ENCODE data around the gene INSR. TPM values are rescaled to one million over a fixed set of nuclear protein-coding genes. Genes with fewer than 3 reads are reported as not detected.

Gene INSR
- total and polyA plus RNA-seq, 2 donors from 2014 or later: 15.5 to 50.4 TPM

- H3K36me3 ChIP-seq (ENCODE audit: control insufficient read depth in 2 of 3, insufficient read depth in 3 of 3, low read length in 3 of 3): peaks cover 42 to 61% (median 52%) of the 10 kb centered on the region in 3 donors
- no peaks in the 10 kb centered on the region for H3K4me1 ChIP-seq (ENCODE audit: control insufficient read depth in 2 of 3, insufficient read depth in 2 of 3, low read depth in 1 of 3, low read length in 3 of 3)
- no peak overlapping the region for H3K27ac ChIP-seq (ENCODE audit: low read depth in 2 of 2, low read length in 2 of 2)
- intact Hi-C loops (cut with DNase I): no loop called here
- peak overlapping the region in 1 of 3 donors; percentile 20 for H3K4me3 ChIP-seq (ENCODE audit: low read length in 3 of 3)
- no peak overlapping the region for H3K9ac ChIP-seq (ENCODE audit: low read length in 3 of 3)
- TF ChIP-seq, protein P1, sequence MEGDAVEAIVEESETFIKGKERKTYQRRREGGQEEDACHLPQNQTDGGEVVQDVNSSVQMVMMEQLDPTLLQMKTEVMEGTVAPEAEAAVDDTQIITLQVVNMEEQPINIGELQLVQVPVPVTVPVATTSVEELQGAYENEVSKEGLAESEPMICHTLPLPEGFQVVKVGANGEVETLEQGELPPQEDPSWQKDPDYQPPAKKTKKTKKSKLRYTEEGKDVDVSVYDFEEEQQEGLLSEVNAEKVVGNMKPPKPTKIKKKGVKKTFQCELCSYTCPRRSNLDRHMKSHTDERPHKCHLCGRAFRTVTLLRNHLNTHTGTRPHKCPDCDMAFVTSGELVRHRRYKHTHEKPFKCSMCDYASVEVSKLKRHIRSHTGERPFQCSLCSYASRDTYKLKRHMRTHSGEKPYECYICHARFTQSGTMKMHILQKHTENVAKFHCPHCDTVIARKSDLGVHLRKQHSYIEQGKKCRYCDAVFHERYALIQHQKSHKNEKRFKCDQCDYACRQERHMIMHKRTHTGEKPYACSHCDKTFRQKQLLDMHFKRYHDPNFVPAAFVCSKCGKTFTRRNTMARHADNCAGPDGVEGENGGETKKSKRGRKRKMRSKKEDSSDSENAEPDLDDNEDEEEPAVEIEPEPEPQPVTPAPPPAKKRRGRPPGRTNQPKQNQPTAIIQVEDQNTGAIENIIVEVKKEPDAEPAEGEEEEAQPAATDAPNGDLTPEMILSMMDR (IDR thresholded peaks at IDR 0.05; ENCODE audit: borderline replicate concordance, extremely low read depth, insufficient read depth): no peak
- H3K9me3 ChIP-seq (ENCODE audit: control insufficient read depth in 2 of 3, insufficient read depth in 1 of 3, low read length in 3 of 3): peaks cover 19 to 85% (median 61%) of the 10 kb centered on the region in 3 donors
- H3K27me3 ChIP-seq (ENCODE audit: control insufficient read depth, insufficient read depth, low read length): no peaks in the 10 kb centered on the region
- peak in 1 of 5 donors; percentile 23 for DNase-seq
- FAIRE-seq: no peak
Observed at GRCh38 chr19:7083076-7083956, 210.9 kb downstream of the INSR start.

DNA sequence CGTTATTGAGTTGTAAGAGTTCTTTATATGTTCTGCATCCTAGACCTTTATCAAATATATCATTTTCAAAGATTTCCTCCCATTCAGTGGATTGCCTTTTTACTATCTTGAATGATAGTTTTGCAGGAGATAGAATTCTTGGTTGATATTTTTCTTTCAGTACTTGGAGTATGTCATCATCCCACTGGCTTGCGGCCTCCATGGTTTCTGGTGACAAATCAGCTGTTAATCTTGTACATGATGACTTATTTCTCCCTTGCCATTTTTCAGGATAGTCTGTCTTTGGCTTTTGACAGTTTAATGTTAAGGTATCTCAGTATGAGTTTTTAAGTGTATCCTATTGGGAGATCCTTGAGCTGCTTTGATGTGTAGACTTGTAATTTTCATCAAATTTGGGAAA is 216.2 kb downstream of the INSR start:
- peaks cover 31 to 77% (median 75%) of the 10 kb centered on the region in 3 donors for H3K36me3 ChIP-seq (ENCODE audit: control insufficient read depth in 2 of 3, insufficient read depth in 3 of 3, low read length in 3 of 3)
- FAIRE-seq: no peak
- H3K9me3 ChIP-seq (ENCODE audit: control insufficient read depth in 2 of 3, insufficient read depth in 1 of 3, low read length in 3 of 3): peaks cover 10 to 65% (median 43%) of the 10 kb centered on the region in 3 donors
- TF ChIP-seq, protein P1 (IDR thresholded peaks at IDR 0.05; ENCODE audit: borderline replicate concordance, extremely low read depth, insufficient read depth): no peak
- no peak overlapping the region for H3K27ac ChIP-seq (ENCODE audit: low read depth in 2 of 2, low read length in 2 of 2)
- H3K27me3 ChIP-seq (ENCODE audit: control insufficient read depth, insufficient read depth, low read length): no peaks in the 10 kb centered on the region
- H3K9ac ChIP-seq (ENCODE audit: low read length in 3 of 3): no peak overlapping the region
- no peak overlapping the region for H3K4me3 ChIP-seq (ENCODE audit: low read length in 3 of 3)
- DNase-seq: no peak
- intact Hi-C loops (cut with DNase I): no loop called here
- no peaks in the 10 kb centered on the region for H3K4me1 ChIP-seq (ENCODE audit: control insufficient read depth in 2 of 3, insufficient read depth in 2 of 3, low read depth in 1 of 3, low read length in 3 of 3)

- H3K9me3 ChIP-seq (ENCODE audit: control insufficient read depth in 2 of 3, insufficient read depth in 1 of 3, low read length in 3 of 3): peaks cover 6 to 47% (median 26%) of the 10 kb centered on the region in 3 donors
- no peak overlapping the region for H3K9ac ChIP-seq (ENCODE audit: low read length in 3 of 3)
- no peaks in the 10 kb centered on the region for H3K27me3 ChIP-seq (ENCODE audit: control insufficient read depth, insufficient read depth, low read length)
- H3K27ac ChIP-seq (ENCODE audit: low read depth in 2 of 2, low read length in 2 of 2): no peak overlapping the region
- no peak for DNase-seq
- peaks cover 19 to 66% (median 64%) of the 10 kb centered on the region in 3 donors for H3K36me3 ChIP-seq (ENCODE audit: control insufficient read depth in 2 of 3, insufficient read depth in 3 of 3, low read length in 3 of 3)
- no peak overlapping the region for H3K4me3 ChIP-seq (ENCODE audit: low read length in 3 of 3)
- no peak for FAIRE-seq
- TF ChIP-seq, protein P1 (IDR thresholded peaks at IDR 0.05; ENCODE audit: borderline replicate concordance, extremely low read depth, insufficient read depth): no peak
- H3K4me1 ChIP-seq (ENCODE audit: control insufficient read depth in 2 of 3, insufficient read depth in 2 of 3, low read depth in 1 of 3, low read length in 3 of 3): no peaks in the 10 kb centered on the region
- intact Hi-C loops (cut with DNase I): no loop called here
Observed at GRCh38 chr19:7076151-7076550, 218.1 kb downstream of the INSR start.

All from kidney (tissue), 14 donors.